Kidney capillary endothelial cell (primary cell): ENCODE measurements around the gene TMEM53.

Source experiments
- DNase-seq: peaks from one replicate; pipeline ENCODE4 v3.0.0-alpha.2; 2018; ENCODE audit warnings: low spot score

Gene TMEM53

DNA sequence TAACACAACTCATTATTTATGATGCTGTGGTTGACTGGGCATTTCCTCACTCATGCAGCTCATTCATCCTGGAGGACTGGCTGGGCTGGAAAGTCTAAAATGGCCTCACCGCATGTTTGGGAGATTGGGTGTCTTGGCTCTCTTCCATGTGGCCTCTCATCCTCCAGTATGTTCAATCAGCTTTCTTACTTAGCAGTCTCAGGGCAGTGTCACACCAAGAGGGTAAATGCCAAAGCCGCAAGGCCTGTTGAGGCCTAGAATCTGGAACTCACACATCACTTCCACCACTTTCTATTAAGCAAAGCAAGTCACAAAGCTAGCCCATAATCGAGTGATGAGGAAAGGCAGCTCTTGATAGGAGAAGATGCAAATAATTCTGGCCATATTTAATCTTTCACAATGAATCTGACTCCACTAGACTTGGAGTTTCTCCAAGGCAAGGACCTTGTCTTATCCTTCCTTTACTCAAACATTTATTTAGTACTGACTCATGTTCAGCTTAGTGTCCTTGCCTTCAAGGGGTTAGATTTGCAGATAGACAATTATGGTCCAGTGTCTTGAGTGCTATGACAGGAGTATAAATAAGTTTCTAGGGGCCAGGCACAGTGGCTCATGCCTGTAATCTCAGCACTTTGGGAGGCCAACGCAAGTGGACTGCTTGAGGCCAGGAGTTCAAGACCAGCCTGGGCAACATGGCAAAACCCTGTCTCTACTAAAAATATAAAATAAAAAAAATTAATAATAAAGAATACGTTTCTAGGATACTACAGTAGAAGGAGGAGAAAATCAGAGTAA, 45.1 kb downstream of the TMEM53 start:
- DNase-seq, result no peak

DNA sequence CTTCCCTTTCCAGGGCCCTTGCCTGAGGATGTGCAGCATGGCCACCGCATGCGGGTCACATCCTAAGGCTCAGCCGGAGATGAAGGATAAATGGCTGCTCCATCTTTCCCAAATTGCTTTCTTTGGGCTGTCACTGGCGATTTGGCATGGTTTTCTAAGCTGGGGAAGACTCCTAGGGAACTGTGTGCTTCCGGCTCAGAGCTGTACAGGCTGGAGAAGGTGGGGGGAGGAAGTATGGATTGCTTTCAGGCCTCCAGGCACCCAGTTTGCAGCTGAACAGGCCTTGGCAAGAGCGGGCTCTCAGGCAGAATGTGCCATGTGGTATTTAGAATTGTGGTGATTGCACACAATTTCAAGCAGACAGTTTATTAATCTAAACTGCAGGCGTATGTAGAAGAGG, 48.9 kb downstream of the TMEM53 start:
- DNase-seq, result no peak

DNA sequence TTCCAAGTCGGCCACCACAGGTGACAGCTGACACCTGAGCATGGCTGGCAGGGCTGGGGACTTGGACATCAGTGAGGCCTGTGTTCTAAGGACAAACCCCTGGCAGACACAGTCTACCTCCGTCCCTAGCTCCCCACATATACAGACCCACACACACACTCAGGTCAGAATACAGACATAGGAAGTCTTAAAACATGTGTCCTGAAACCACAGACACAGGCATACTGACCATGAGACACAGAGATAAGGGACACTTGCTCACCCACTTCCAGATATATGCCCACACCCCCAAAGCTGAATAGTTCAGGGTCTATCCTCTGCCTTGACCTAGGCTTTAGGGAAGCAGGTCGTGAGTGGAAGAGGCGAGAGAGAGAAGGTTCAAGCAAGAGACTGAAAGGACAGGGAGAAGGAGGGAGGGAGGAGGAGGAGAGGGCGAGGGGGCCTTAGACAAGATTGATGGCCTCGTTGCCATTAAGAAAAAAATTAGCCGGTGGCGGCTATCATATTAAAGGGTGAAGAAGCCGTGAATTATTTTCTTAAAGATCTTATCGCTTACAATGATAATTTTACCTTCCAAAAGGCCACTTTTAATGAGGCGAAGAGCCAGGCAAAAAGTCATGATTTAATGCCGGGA, 49.9 kb downstream of the TMEM53 start:
- DNase-seq, result no peak

DNA sequence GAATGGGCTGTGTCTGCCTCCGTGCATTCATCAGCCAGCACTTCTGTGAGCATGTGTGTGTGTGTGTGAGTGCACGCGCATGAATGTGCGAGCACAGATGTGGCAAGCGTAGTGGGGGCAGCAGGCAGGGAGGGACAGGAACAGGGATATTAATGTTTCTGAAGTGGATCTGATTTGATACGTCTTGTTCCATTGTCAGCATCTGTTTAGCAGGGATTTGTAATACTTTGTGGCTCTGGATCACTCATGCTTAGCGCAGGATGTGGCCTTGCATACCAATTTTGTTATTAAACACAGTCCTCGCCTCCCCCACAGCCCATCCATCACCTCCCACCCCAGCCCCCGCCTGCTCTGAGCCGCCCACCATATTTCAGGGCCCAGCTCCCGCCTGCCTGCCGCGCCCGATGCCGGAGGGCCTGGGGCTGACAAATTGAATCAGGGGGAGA, 52.4 kb downstream of the TMEM53 start:
- no peak for DNase-seq

DNA sequence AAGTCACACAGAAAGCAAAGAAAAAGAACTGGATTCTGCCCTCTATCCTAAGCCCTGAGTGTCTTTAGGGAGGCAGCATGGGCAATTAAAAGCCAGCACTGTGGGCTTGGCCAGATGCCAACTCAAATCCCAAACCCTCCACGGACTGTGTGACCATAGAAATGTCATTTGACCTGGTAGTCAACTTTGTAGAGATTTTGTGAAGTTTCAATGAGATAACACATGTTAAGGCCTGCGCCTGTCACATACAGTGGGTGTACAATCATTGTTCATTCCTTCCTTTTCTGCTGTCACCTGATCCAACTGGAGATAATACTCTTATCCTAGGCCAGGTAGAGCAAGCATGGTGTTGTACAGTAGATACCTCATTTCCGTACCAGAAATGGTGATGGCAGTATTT, 54.2 kb downstream of the TMEM53 start:
- DNase-seq, result no peak

DNA sequence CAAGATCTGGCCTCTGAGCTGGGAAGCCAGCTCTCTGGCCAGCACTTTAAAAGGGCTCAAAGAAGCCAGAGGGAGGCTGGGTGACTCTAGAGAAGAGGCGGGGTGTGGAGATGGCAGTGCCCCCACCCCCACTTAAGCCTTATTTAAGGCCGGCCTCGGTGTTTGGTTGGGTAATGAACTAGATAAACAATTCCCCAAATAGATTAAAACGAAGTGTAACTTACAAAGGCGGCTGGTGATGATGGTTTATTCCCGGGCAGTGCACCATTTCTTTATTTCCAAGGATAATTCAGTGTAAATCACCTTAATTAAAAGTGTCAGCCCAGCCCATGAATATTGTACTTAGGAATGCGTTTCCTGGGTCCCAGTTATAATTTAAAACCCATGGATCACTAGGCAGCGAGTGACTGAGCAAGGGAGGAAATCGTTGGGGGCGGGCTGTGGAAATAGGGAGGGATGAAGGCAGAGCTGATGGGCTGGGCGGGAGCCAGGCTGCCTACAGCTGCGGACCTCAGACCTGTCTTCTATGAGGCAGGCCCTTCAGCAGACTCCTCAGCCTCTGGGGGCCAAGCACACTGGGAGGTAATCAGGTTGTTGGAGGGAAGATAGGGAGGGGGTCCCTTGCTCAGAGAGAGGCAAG, 54.9 kb downstream of the TMEM53 start:
- no peak for DNase-seq

DNA sequence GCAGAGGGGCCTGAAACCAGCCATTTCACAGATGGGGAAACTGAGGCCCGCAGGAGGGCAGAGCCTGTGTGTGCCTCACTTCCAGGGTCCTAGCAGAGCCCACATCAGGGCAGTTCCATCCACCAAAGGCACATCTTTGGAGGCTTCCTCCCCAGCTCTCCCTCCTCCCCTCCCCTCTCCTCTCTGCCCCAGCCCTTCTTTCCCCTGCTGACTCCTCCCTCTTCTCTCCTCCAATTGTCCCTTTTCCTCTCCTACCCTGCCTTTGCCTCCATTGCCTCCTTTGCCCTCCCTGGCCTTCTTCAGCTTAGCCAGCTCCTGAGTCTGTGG, 56.6 kb downstream of the TMEM53 start:
- DNase-seq, result no peak

DNA sequence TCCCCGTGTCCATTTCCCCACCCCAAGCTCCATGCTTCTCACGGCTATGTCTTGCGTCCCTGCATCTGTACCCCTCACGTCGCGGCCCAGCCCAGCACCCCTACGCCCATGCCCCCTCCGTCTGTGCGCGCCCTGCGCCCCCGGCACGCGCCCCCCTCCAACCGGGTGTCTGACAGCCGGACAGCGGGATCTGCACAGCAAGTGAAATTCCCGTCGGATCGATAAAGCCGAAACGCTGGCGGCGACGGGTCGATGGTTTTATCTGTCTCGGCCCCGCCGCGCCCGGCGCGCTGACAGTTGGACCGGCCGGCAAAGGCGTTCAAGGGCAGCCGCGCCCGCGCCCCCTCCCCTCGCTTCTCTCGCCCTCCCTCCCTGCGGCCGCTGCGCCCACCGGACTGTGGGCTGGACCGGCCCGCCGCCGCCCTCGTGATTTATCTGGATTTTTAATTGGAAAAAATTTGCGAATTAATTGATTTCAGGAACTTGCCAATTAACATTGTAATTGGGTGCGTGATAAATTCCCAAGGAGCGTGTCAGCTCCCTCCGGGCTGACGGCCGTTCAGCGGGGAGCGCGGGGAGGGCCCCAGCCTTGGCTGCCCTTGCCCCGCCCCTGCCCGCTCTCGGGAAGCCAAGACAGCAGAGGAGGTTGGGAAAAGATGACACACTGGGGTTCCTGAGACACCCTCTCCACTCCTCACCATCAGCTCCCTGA, 57.1 kb downstream of the TMEM53 start:
- no peak for DNase-seq

DNA sequence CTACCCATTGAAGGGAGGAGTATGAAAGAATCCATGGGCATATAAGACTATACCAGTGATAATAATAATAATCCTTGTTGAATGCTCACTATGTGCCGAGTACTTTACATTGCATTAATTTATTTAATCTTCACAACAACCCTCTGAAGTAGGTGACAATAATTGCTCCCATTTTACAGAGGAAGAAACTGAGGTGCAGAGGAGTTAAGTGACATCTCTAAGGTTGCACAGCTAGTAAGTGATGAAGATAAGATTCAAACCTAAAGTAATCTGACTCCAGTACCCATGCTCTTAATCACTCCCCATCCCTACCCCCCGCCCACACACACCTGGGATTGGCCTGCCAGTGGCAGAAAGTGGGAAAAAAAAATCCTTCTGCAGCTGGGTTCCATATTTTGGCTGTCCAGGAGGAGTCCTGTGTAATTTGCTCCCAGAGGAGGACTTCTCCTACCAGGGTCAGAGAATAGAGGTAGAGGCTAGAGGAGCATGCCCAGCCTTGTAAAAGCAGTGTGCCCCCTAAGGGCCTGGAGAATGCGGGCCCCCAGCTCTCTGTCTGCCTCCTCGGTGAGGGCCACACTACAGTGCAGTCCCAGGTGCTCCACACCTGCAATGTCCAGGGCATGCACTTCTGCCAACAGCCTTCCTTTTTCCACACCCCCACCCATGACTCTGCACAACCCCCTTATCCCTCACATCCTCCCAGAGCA, 57.8 kb downstream of the TMEM53 start:
- no peak for DNase-seq

DNA sequence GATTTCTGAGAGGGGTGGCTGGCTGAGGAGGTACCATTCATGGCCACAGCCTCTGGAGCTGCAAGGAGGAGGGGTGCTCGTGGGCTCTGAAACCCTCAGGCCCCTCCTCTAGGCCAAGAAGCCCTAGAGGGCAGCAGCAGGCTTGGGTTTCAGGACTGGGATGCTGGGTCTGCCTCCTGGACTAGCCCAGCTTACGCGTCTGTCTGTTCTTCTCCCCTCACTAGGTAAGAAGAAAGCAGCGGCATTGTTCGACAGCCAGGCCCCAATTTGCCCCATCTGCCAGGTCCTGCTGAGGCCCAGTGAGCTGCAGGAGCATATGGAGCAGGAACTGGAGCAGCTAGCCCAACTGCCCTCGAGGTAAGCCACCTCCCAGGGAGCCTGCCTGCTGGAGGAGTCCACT, 60.3 kb downstream of the TMEM53 start:
- no peak for DNase-seq

DNA sequence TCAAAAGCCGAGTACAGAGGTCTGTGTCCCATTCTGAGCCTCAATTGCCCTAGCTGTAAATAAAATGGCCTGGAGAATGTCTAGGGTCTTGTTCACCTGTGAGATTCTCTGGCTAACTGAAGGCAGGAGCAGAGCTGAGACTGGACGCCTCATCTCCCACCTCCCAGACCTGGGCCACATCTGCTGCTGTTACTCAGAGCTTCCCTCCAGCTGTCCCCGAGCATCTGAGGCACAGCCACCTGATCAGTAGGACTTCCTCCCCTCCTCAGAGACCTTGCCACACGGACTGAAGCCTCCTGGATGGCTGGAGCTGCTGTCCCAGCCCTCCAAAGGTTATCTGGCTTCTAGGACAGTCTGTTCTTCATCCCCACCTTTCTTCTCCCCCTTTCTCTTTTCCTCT, 62.4 kb downstream of the TMEM53 start:
- no peak for DNase-seq

DNA sequence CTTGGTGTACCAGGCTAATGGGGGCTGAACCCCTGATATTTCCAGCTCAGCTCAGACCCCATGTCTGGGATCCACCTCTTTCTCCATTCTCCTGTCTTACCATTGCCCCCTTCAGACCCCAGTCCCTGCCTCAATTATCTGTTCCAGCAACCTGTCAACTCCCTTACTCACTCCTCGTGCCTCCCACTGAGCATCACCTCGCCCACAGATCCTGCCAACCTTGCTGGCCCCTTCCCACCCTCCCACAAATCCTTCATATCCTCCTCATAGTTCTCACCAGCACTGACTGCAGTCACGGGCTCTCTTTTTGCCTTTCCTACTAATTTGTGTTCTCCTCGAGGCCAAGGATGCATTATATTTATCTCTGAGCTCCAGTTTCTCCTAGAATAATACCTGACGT, 62.9 kb downstream of the TMEM53 start:
- DNase-seq, result no peak

DNA sequence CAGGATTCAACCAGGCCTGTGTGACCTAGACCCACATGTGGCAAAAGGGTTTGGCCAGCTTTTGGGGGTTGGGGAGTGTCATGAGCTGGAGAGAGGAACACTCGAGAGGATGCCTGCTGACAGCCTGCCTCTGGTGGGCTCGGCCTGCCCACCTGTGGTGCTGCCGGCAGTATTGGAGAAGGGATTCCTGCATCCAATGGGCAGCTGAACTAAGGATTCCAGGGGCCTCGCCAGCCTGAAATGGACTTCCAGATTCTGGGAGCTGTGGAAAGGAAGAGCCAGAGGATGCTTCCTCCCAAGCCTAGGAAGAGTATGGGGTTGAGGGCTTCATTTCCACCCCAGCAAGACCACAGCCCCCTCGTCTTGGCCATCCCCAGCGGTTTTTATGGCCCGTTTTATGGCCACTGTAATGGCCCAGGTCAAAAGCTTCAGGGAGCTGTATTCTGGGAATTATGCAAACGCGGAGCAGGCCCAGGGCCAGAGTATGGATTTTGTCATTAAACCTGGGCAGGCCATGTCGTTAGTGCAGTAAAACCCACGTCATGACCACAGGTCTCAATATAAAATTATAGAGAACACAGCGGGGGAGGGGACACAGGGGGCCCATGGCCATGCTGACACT, 63.6 kb downstream of the TMEM53 start:
- DNase-seq, result no peak

DNA sequence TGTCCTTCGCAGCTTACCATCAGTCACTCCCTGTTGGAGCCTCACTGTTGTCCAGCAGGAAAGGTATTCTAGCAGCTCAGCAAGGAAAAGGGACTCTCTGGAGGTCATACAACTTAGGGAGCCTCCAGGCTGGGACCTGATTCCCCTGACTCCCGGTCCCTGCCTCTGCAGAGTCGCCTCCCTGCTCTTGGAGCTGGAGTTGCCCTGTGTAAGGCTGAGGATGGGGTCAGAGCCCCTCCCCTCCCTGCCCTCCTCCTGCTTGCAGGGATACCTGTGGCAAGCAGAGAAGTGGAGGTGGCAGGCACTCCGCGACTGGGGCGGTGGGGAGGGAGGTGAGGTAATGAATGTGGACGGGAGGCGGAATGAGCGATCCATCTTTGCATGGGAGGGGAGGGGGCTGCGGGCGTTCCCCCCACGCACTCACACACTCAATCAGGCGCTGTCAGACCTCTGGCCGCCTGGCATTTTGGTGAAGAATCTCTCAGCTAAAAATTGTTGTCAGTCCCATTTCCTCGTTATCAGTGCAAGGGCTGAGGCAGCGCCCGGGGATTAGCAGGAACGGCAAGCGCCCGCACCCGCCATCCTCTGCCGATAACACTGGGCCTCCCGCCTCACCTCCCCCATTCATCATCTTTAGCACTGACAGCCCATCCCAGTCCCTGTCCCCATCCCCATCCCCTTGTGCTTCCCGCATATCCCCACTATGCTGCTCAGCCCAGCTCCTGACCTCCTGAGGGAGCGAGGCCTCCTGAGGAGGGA, 64.3 kb downstream of the TMEM53 start:
- no peak for DNase-seq

DNA sequence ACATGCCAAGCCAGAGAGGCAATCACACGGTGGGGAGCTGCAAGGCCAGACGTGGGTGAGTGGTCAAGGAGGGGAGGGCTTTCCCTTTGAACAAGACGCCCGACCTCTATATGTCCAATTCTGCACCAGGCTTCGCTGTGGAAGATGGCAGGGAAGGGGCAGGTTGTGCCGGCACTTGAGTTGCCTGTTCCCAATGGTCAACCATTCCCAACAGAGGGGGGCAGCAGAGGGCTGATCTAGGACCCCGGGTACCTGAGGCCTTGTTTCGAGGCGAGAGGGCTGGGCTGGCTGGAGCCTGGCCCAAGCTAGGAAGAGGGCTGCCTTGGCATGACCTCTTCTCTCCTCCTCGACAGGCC, 64.9 kb downstream of the TMEM53 start:
- DNase-seq, result no peak

DNA sequence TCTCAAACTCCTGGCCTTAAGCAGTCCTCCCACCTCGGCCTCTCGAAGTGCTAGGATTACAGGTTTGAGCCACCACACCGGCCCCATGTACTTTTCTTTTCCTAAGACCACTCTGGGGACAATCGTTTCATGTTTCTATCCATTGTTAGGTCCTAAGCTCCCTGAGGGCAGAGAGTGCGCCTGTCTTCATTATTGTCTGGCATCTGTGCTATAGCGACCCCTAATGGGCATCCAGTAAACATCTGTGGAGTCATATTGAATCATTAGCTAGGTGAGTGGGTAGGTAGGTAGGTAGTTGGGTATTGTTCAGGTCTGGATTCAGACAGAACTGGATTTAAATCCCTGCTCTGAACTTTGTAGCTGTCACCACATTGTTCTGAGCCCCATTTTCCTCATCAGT, 66.1 kb downstream of the TMEM53 start:
- no peak for DNase-seq

DNA sequence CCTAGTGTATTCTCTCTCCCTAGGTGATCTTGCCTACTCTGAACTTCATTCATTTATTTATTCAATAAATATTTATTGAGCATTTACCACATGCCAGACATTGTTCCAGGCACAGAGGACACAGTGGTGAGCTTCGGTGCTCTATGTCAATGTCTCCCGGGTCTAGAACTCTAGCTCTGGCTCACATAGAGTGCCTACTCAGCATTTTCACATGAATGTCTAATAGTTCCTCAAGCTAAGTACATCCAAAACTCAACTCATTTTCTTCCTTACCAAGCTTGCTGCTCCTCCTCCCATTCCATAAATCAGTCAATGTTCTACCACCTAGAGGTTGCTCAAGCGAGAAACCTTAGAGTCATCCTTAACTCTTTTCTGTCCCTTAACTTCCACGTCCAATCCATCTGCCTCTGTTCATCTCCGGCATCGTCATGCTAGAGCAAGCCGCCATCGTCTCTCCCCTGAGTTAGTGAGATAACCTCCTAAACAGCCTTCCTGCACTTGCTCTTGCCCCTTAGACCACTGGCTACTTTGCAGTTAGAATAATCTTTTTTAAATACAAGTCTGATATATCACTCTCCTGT, 67.5 kb downstream of the TMEM53 start:
- no peak for DNase-seq

DNA sequence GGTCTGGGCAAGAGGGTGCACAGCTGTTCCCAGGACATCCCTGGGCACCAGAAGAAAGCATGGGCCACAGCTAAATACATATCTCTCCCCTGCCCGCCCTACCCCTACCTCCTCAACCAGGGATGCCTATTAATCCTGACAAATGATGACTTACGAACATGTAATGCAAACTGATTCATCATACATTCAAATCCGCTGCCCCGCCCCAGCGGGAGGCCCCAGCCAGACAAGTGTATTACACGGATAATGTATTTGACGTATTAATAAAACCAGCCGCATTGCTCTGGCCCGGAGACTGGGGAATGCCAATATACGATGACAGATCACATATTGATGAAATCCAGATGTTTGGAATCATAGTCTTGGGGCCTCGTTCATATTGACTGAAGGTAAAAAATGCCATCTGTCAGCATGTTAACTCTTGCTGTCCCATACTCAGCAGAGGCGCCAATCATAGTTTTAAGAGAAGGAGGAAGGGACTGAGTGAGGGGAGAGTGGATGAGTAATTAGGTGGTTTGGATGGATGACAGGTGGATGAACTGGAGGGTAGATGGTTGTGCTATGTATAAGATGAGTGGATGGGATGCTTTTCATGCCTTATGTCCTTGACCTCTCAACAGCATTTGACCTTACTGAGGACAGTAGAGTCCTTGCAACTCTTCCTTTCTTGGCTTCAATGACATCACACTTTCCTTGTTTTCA, 68.2 kb downstream of the TMEM53 start:
- no peak for DNase-seq

DNA sequence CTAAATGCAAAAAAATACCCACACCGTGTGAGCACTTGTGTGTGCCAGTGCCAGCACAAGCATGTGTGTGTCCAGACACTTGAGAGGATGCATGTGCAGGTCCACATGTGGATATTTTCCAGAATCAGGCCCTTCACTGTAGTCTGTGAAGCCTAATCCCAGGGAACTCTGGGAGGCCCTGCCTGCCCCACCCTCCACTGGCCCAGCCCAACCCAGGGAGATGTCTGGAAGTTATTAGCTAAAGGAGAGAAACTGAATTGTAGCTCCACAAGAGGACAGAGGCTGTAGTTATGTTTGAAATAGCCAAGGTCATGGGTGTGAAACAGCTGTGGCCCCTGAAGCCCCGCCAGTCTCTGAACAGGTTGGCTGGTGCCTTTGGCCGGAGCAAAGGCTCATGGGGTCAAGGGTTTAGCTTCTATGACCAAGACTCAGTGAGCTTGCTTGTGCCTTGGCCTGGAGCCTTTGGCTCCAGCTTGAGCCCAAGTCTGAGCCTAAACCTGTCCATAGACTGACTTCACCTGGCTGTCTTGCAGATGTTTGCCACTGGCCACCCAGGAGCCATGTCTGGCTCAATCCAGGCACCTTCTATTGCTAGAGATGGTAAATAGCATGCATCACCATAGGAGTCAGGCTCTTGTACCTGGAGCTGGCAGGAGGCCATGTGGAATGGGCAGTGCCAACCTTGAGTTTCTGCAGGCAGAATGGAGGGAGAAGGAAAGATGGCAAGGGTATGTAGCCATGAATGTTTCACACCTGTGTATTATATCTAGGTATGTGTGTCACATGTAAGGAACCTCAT, 69.9 kb downstream of the TMEM53 start:
- DNase-seq, result no peak
